Urothelium cell line (cell line): ENCODE measurements around the gene ZNF618.

Experiments used
- DNase-seq: peaks from one replicate; pipeline ENCODE4 v3.0.0; 2011; ENCODE audit warnings: low spot score, mixed read lengths
- FAIRE-seq: peaks from 2 replicates; lab custom pipeline; 2011; peaks lifted over from hg19 to GRCh38; lab: Jason Lieb, UNC

The ZNF618 gene

GRCh38 chr9:114089206-114089840, 213.2 kb downstream of the ZNF618 start:
- no peak for FAIRE-seq
- no peak for DNase-seq

GRCh38 chr9:114090798-114091197, 214.7 kb downstream of the ZNF618 start:
- FAIRE-seq (no peak), DNase-seq (no peak)

- no peak for FAIRE-seq
- DNase-seq: no peak
These were observed 215.6 kb downstream of the ZNF618 start for GRCh38 chr9:114091711-114092110.

GRCh38 chr9:114092336-114092735, 216.2 kb downstream of the ZNF618 start:
- no peak for FAIRE-seq
- no peak for DNase-seq

- FAIRE-seq (no peak), DNase-seq (no peak)
These were observed 216.9 kb downstream of the ZNF618 start for GRCh38 chr9:114093031-114093471.

GRCh38 chr9:114093761-114094505, 217.8 kb downstream of the ZNF618 start:
- DNase-seq (no peak), FAIRE-seq (no peak)

GRCh38 chr9:114094971-114095370, 218.9 kb downstream of the ZNF618 start:
- FAIRE-seq (no peak), DNase-seq (no peak)

- DNase-seq: no peak
- no peak for FAIRE-seq
These were observed 220.0 kb downstream of the ZNF618 start for GRCh38 chr9:114096041-114096511.

- DNase-seq: no peak
- no peak for FAIRE-seq
These were observed 220.9 kb downstream of the ZNF618 start for GRCh38 chr9:114096866-114097612.

- no peak for FAIRE-seq
- DNase-seq: no peak
These were observed 221.5 kb downstream of the ZNF618 start for GRCh38 chr9:114097613-114098020.

GRCh38 chr9:114098021-114098935, 222.2 kb downstream of the ZNF618 start:
- no peak for DNase-seq
- FAIRE-seq: no peak

GRCh38 chr9:114098936-114099668, 223.0 kb downstream of the ZNF618 start, which contains the start of gene KIF12:
TSS of gene KIF12 (minus strand) at chr9:114099292. CDS start at chr9:114099276, 16 bp downstream.
- DNase-seq: no peak

GRCh38 chr9:114099669-114100270, 223.7 kb downstream of the ZNF618 start:
- DNase-seq (no peak), FAIRE-seq (no peak)

More at GRCh38 chr9:114098936-114099668, 223.0 kb downstream of the ZNF618 start, which contains the start of gene KIF12:
- FAIRE-seq: no peak

GRCh38 chr9:114100536-114100935, 224.4 kb downstream of the ZNF618 start:
- no peak for FAIRE-seq
- no peak for DNase-seq

- FAIRE-seq (no peak), DNase-seq (no peak)
These were observed 226.4 kb downstream of the ZNF618 start for GRCh38 chr9:114102484-114102883.

GRCh38 chr9:114105236-114105635, 229.1 kb downstream of the ZNF618 start:
- no peak for FAIRE-seq

More at GRCh38 chr9:114105236-114105635, 229.1 kb downstream of the ZNF618 start:
- no peak for DNase-seq
